Measurements from ENCODE around the gene ZBTB11.

ZBTB11 gene

GRCh38 chr3:101675709-101676215, 1.2 kb downstream of the ZBTB11 start:
- FAIRE-seq (no peak), DNase-seq (ENCODE audit: insufficient read length, low spot score) (no peak)
- TF ChIP-seq, protein P1, sequence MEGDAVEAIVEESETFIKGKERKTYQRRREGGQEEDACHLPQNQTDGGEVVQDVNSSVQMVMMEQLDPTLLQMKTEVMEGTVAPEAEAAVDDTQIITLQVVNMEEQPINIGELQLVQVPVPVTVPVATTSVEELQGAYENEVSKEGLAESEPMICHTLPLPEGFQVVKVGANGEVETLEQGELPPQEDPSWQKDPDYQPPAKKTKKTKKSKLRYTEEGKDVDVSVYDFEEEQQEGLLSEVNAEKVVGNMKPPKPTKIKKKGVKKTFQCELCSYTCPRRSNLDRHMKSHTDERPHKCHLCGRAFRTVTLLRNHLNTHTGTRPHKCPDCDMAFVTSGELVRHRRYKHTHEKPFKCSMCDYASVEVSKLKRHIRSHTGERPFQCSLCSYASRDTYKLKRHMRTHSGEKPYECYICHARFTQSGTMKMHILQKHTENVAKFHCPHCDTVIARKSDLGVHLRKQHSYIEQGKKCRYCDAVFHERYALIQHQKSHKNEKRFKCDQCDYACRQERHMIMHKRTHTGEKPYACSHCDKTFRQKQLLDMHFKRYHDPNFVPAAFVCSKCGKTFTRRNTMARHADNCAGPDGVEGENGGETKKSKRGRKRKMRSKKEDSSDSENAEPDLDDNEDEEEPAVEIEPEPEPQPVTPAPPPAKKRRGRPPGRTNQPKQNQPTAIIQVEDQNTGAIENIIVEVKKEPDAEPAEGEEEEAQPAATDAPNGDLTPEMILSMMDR (IDR thresholded peaks at IDR 0.05; ENCODE audit: insufficient read depth, missing control alignments): no peak

DNA sequence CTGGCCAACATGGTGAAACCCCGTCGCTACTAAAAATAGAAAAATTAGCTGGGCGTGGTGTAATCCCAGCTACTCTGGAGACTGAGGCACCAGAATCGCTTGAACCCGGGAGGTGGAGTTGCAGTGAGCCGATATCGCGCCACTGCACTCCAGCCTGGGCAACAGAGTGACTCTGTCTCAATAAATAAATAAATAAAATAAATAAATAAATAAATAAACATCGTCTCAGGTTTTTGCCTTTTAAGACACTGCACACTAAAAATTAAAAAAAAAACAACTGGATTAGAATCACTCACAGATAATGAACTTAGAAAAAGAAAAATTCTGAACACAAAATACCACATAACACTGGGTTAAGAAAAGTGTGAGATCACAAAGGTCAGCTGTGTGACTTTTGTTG, 2.4 kb downstream of the ZBTB11 start:
- FAIRE-seq: no peak
- no peak for DNase-seq (ENCODE audit: insufficient read length, low spot score)
- TF ChIP-seq, protein P1 (IDR thresholded peaks at IDR 0.05; ENCODE audit: insufficient read depth, missing control alignments): no peak

DNA sequence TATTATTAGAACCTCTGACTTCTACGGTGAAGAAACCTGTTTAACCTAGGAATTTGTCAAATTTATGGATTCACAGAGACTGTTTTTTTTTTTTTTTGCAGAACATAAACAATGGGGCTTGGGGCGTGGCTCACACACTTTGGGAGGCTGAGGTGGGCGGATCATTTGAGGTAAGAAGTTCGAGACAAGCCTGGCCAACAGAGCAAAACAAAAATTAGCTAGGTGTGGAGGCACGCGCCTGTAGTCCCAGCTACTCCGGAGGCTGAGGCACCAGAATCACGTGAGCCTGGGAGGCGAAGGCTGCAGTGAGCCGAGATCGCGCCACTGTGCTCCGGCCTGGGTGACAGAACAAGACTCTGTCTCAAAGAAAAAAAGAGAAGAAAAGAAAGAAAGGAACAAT, 3.0 kb downstream of the ZBTB11 start:
- TF ChIP-seq, protein P1 (IDR thresholded peaks at IDR 0.05; ENCODE audit: insufficient read depth, missing control alignments): no peak
- DNase-seq (ENCODE audit: insufficient read length, low spot score) (no peak), FAIRE-seq (no peak)

GRCh38 chr3:101671014-101671413, 5.9 kb downstream of the ZBTB11 start:
- DNase-seq (ENCODE audit: insufficient read length, low spot score) (no peak), FAIRE-seq (no peak)
- TF ChIP-seq, protein P1 (IDR thresholded peaks at IDR 0.05; ENCODE audit: insufficient read depth, missing control alignments): no peak

DNA sequence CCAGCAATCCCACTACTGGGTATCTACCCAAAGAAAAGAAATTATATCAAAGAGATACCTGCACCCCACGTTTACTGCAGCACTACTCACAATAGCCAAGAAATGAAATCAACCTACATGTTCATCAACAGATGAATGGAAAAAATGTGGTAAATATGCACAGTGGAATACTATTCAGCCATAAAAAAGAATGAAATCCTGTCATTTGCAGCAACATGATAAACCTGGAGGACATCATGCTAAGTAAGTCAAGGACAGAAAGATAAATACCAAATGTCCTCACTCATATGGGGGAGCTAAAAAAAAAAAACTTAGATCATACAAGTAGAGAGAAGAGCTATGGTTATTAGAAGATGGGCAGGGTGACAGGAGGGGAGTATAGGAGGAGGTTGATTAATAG, 9.1 kb downstream of the ZBTB11 start:
- TF ChIP-seq, protein P1 (IDR thresholded peaks at IDR 0.05; ENCODE audit: insufficient read depth, missing control alignments): no peak
- DNase-seq (ENCODE audit: insufficient read length, low spot score) (no peak), FAIRE-seq (no peak)

GRCh38 chr3:101667331-101667730, 9.6 kb downstream of the ZBTB11 start:
- TF ChIP-seq, protein P1 (IDR thresholded peaks at IDR 0.05; ENCODE audit: insufficient read depth, missing control alignments): no peak
- DNase-seq (ENCODE audit: insufficient read length, low spot score) (no peak), FAIRE-seq (no peak)

DNA sequence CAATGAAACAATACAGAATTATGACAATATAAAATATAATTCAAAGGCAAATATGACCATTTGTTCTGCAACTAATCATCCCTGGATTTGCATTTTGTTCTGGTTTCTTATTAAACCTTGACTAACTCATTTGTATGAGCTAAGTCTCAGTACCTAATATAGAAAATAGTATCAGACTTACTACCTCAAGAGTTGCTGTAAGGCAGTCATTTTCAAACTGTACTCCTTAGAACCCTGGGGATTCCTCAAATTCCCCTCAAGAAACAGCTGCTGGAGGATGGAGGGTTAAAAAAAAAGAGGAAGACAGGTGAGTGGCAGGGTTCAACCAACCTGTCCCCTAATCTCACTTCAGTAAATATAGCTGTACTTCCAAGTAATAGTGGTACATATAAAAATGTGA, 11.1 kb downstream of the ZBTB11 start:
- FAIRE-seq (no peak), DNase-seq (ENCODE audit: insufficient read length, low spot score) (no peak)
- TF ChIP-seq, protein P1 (IDR thresholded peaks at IDR 0.05; ENCODE audit: insufficient read depth, missing control alignments): no peak

Data from D721Med (cell line).